Mammary microvascular endothelial cell (primary cell): Measurements from ENCODE around the gene TOMM40. TPM values are rescaled to one million over a fixed set of nuclear protein-coding genes. Genes with fewer than 3 reads are reported as not detected.

ENCODE experiments used
- total RNA-seq: library from RNA; depleted of rRNA; stranded (reverse); fragments of >200 nt; gene quantifications from 2 replicates; pipeline ENCODE4 v1.2.3, GENCODE V29; 2015

The TOMM40 gene
- 120 and 129 TPM in 2 replicates for total RNA-seq

GRCh38 chr19:44891016-44891882 lies at the start of gene TOMM40:
TSS of gene TOMM40 (plus strand) at chr19:44891254. CDS start at chr19:44891416, 162 bp downstream.

DNA sequence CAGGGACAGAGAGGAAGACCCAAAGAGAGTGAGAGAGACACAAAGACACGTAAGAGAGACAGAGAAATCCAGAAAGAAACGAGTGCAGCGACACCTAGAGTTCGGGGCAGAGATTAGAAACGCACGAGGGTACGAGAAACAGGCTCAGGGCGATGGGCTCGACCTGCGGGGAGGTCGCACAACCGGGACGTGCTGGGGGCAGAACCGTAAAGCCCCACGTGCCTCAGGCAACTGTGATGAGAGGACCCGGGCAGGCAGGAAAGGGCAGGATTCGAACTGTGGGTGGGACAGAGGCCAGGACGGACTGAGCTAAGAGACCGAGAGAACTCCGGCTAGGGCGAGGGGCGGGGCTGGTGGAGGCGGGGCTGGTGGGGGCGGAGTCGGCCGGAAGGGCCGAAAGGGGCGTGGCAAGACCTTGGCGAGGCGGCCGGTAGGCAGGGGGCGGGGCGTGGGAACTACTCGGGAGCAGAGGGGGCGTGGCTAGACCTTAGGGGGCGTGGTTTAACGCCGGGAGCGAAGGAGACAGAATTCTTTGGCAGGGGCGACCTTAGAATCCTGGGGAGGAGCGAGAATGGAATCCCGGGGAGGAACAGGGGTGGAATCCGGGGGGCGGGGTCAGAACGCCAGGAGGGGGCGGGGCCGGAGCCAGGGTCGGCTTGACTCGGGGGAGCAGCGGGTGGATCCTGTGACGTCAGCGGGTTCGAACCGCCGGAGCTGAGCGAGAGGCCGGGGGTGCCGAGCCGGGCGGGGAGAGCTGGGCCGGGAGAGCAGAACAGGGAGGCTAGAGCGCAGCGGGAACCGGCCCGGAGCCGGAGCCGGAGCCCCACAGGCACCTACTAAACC lies 45.2 kb upstream of the TOMM40 start, which contains the start of gene NECTIN2:
NECTIN2 (plus strand) TSS at position 686 of the 843 bp plus-strand sequence. CDS start 229 bp downstream, outside the sequence.

DNA sequence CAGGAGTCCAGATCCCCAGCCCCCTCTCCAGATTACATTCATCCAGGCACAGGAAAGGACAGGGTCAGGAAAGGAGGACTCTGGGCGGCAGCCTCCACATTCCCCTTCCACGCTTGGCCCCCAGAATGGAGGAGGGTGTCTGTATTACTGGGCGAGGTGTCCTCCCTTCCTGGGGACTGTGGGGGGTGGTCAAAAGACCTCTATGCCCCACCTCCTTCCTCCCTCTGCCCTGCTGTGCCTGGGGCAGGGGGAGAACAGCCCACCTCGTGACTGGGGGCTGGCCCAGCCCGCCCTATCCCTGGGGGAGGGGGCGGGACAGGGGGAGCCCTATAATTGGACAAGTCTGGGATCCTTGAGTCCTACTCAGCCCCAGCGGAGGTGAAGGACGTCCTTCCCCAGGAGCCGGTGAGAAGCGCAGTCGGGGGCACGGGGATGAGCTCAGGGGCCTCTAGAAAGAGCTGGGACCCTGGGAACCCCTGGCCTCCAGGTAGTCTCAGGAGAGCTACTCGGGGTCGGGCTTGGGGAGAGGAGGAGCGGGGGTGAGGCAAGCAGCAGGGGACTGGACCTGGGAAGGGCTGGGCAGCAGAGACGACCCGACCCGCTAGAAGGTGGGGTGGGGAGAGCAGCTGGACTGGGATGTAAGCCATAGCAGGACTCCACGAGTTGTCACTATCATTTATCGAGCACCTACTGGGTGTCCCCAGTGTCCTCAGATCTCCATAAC lies 14.5 kb downstream of the TOMM40 start, which contains the start of gene APOE:
APOE (plus strand) TSS at position 360 of the 724 bp plus-strand sequence. CDS start 829 bp downstream, outside the sequence.

DNA sequence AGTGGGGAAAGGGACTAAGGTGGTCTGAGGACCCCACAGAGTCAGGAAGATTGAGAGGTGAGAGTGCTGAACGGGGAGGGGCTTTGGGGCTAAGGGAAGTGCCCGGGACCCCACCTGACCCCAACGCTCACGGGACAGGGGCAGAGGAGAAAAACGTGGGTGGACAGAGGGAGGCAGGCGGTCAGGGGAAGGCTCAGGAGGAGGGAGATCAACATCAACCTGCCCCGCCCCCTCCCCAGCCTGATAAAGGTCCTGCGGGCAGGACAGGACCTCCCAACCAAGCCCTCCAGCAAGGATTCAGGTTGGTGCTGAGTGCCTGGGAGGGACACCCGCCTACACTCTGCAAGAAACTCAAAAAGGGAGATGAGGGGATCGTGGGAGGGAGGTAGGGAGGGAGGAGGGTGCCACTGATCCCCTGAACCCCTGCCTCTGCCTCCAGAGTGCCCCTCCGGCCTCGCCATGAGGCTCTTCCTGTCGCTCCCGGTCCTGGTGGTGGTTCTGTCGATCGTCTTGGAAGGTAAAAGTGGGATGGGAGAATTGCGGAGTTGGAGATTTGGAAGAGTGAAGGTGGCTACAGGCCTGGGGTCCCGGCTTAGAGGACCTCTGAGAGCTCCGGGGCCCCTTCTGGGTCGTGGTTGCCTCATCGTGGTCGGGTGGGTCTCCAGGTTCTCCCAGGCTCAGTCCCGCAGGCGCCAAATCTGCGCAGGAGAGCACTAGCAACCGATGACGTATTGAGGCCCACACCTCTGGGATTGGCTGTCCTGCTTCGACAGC lies 23.6 kb downstream of the TOMM40 start, which contains the start of gene APOC1:
APOC1 (plus strand) TSS at position 176 of the 774 bp plus-strand sequence; CDS start at position 460, 284 bp downstream.

DNA sequence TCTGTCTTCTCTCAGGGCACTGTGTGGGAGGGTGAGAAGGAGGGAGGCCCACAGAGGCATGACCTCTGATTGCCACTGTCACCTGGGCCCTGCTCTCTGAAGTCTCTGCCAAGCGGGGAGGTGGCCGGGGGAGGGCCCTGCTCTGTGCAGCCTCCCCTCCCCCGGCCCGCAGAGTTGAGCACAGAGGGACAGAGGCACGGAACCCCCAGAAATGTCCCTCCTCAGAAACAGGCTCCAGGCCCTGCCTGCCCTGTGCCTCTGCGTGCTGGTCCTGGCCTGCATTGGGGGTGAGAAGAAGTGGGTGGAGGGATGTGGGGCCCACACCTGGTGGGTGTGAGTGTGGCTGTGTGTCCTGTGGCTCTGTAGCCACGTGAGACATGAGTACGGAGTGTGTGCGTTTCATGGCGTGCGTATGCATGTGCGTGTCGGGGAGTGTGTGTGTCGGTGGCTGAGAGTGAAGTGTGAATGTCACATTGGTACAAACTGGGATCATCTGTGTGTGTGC lies 51.1 kb downstream of the TOMM40 start, which contains the start of gene APOC4:
APOC4 (plus strand) TSS at position 171 of the 505 bp plus-strand sequence; CDS start at position 212, 41 bp downstream.

Other genes with a start within 250 kb of the TOMM40 start
- 270 and 307 TPM in 2 replicates for gene PVR, start 247.3 kb upstream of the TOMM40 start, total RNA-seq
- gene CEACAM19, start 219.8 kb upstream of the TOMM40 start, total RNA-seq: 3.9 and 5.1 TPM in 2 replicates
- not detected in 2 replicates for gene CEACAM16, start 192.1 kb upstream of the TOMM40 start, total RNA-seq
- gene BCL3, start 142.5 kb upstream of the TOMM40 start, total RNA-seq: 23.0 and 27.9 TPM in 2 replicates
- gene CBLC, start 113.4 kb upstream of the TOMM40 start, total RNA-seq: not detected in 2 replicates
- gene BCAM, start 82.2 kb upstream of the TOMM40 start, total RNA-seq: 22.6 and 33.0 TPM in 2 replicates
- gene NECTIN2, start 45.0 kb upstream of the TOMM40 start, total RNA-seq: 237 and 256 TPM in 2 replicates
- gene APOE, start 14.5 kb downstream of the TOMM40 start, total RNA-seq: 1.2 and 3.1 TPM in 2 replicates
- 2.1 TPM in 1 of 2 replicates, not detected in the other for gene APOC1, start 23.4 kb downstream of the TOMM40 start, total RNA-seq
- gene APOC4, start 51.0 kb downstream of the TOMM40 start, total RNA-seq: not detected in 2 replicates
- gene APOC2, start 54.8 kb downstream of the TOMM40 start, total RNA-seq: not detected in 2 replicates
- 58.2 and 60.5 TPM in 2 replicates for gene CLPTM1, start 64.1 kb downstream of the TOMM40 start, total RNA-seq
- gene RELB, start 110.2 kb downstream of the TOMM40 start, total RNA-seq: 19.4 and 26.3 TPM in 2 replicates
- 37.9 and 50.6 TPM in 2 replicates for gene CLASRP, start 147.8 kb downstream of the TOMM40 start, total RNA-seq
- 0.54 and 1.2 TPM in 2 replicates for gene ZNF296, start 185.2 kb downstream of the TOMM40 start, total RNA-seq
- gene GEMIN7, start 188.0 kb downstream of the TOMM40 start, total RNA-seq: 61.6 and 68.9 TPM in 2 replicates
- gene PPP1R37, start 201.9 kb downstream of the TOMM40 start, total RNA-seq: 30.6 and 32.1 TPM in 2 replicates